ENCODE data around the gene GRK5.
"Not testable (repeated sequence)": the region's sequence is repeated elsewhere in the genome, so short reads cannot be mapped to it uniquely, and the experiment has no call there.

GRK5 gene

DNA sequence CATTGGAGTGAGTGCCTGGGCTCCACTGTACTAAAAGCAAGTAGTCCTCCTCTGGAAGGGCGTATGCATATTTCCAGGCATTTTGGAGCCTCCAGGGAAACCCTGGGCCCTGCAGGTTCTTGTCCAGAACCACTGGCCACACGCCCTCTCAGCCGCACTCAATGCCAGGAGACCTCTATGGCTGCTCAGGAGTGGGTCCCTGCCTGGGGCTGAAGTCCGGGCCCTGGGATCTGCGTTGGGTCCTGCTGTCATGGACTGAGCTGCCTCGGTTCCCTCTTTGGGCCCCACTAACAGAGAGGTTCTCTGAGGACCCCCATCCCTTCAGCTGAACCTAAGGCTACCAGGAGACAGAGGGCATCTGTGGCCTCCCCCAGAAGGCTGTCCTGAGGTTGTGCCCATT lies 58.3 kb downstream of the GRK5 start:
- TF ChIP-seq, protein P1, sequence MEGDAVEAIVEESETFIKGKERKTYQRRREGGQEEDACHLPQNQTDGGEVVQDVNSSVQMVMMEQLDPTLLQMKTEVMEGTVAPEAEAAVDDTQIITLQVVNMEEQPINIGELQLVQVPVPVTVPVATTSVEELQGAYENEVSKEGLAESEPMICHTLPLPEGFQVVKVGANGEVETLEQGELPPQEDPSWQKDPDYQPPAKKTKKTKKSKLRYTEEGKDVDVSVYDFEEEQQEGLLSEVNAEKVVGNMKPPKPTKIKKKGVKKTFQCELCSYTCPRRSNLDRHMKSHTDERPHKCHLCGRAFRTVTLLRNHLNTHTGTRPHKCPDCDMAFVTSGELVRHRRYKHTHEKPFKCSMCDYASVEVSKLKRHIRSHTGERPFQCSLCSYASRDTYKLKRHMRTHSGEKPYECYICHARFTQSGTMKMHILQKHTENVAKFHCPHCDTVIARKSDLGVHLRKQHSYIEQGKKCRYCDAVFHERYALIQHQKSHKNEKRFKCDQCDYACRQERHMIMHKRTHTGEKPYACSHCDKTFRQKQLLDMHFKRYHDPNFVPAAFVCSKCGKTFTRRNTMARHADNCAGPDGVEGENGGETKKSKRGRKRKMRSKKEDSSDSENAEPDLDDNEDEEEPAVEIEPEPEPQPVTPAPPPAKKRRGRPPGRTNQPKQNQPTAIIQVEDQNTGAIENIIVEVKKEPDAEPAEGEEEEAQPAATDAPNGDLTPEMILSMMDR (conservative IDR thresholded peaks at IDR 0.05; ENCODE audit: low read depth): no peak
- H3K27ac ChIP-seq: no peak overlapping the region
- ChIA-PET POLR2A (ENCODE audit: low non-redundant PET) (no interaction called here), CTCF (interaction anchor here (0.7 kb wide), 1 partner anchor 1094 kb away, joined by 3 read pairs; no protein-coding TSS in a partner anchor)
- DNase-seq (ENCODE audit: low spot score): no peak

DNA sequence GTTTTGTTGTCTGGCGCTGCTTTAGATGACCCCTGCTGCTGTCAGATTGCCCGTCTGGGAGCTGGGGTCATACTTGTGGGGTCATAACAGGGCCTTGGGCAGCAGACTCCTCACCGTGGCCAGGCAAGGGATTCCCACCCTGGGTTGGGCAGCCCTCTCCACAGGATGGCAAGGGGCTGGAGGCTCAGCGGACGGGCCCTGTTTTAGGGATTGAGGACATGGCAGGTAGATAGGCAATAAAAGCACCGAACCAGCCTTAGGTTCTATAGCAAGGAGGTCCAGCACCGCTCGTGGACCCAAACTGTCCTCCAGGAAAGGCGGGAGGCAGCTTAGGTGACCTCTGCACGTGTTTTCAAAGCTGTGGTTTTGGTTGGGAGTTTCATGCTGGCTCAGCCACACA lies 60.0 kb downstream of the GRK5 start:
- H3K27ac ChIP-seq: no peak overlapping the region
- POLR2A ChIA-PET (ENCODE audit: low non-redundant PET): no interaction called here
- no peak for DNase-seq (ENCODE audit: low spot score)
- TF ChIP-seq, protein P1 (conservative IDR thresholded peaks at IDR 0.05; ENCODE audit: low read depth): no peak
- CTCF ChIA-PET: no interaction called here

DNA sequence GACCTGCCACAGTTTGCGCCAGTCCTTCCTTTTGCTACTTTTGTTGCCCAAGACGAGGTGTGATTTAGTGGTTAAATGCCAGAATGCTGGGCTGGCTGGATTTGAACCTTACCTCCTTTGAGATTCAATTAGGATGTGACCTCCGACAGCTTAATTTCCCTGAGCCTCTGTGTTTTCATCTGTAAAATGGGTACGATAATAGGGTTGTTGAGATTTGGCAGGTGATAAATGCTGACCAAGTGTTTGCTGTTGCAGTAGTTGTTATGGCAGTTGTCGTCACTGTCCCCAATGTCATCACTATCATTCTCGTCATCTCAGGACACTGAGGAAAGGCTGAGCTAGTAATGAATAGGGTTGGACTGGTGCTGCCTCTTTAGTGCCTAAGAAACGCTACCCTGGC lies 61.1 kb downstream of the GRK5 start:
- TF ChIP-seq, protein P1 (conservative IDR thresholded peaks at IDR 0.05; ENCODE audit: low read depth): no peak
- H3K27ac ChIP-seq: no peak overlapping the region
- ChIA-PET POLR2A (ENCODE audit: low non-redundant PET) (no interaction called here), CTCF (no interaction called here)
- DNase-seq (ENCODE audit: low spot score): no peak

DNA sequence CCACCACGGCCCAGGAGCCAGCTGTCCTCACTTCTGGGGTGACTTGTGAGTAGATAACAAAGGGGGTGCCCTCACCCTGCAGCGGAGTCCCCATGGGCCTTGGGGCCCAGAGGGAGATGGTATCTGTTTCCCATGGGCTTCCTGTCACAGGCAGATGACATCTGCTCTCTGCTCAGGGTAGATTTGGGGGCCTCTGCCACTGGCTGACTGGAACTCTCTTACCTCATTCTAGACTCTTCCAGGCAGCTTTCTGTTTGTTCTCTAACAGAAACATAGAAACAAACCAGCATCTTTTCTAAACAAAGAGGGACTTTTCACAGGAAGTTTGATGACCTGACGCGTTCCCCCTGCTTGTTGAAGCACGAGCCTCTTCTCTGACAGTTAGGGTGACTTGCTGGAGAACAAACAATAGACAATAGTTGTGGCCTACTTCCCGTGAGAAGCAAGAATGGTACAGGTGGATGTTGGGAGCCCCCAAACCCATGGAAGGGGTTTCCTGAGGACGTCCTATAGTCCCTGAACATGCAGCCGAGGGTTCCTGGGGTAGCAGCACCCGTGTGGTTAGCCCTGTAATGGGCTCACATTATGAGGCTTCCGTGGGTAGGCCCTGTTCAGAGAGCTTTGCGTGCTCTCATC lies 61.6 kb downstream of the GRK5 start:
- TF ChIP-seq, protein P1 (conservative IDR thresholded peaks at IDR 0.05; ENCODE audit: low read depth): no peak
- CTCF ChIA-PET: no interaction called here
- DNase-seq (ENCODE audit: low spot score): no peak
- POLR2A ChIA-PET (ENCODE audit: low non-redundant PET): no interaction called here
- no peak overlapping the region for H3K27ac ChIP-seq

DNA sequence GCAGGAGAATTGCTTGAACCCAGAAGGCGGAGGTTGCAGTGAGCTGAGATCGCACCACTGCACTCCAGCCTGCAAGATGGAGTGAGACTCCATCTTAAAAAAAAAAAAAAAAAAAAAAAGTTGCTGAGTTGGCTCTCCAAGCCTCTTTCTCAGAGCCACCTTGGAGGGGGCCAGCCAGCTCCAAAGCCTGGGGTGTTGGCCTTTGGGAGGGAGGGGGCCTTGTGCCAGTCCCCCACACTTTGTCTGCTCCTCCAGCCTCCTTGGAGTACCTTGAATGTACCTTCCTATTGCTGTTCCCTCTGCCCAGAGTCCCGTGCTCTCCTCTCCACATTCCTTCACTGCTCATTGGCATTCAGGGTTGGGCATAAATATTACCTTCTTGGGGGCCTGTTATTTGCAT lies 62.4 kb downstream of the GRK5 start:
- H3K27ac ChIP-seq: no peak overlapping the region
- no peak for DNase-seq (ENCODE audit: low spot score)
- POLR2A ChIA-PET (ENCODE audit: low non-redundant PET): no interaction called here
- CTCF ChIA-PET: interaction anchor here (0.6 kb wide), 1 partner anchor 27 kb away, joined by 3 read pairs; no protein-coding TSS in a partner anchor
- TF ChIP-seq, protein P1 (conservative IDR thresholded peaks at IDR 0.05; ENCODE audit: low read depth): no peak

DNA sequence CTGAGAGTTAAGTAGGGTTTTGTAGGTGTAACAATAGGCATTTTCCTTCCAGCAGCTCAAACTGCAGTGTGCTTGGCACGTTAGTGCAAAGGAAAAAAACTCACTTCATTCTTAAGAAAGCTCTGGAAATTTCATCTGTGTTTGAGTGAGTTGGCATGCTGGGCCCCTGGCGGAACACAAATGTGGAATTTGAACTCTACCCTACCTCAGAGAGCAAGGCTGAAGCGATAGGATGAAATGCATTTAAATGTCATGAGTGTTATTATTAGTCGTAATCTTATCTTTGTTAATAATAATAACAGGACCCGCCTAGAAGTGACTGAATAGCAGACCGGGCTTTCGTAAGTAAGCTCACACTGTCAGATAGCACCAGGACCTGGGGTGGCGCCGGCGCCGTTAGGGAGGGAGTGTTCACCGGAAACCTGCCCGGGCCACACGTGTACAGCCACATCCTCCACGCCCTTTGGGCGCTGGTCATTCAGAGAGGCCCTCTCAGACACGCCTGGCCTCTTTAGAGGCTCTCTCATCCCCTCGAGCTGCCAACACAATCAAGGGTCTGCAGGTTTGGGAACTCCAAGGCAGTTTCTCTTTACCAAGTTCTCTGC lies 63.5 kb downstream of the GRK5 start:
- H3K27ac ChIP-seq: peak overlapping the region; percentile 25
- POLR2A ChIA-PET (ENCODE audit: low non-redundant PET): interaction anchor here (1.2 kb wide), 1 partner anchor 64 kb away, joined by 4 read pairs; the partner anchor contains the start of gene GRK5
- TF ChIP-seq, protein P1 (conservative IDR thresholded peaks at IDR 0.05; ENCODE audit: low read depth): no peak
- CTCF ChIA-PET: interaction anchor here (0.6 to 1.5 kb wide), 5 partner anchors 9 to 94 kb away, joined by 3 to 9 read pairs (median 4); partner anchors contain the start of gene GRK5
- peak; percentile 41 for DNase-seq (ENCODE audit: low spot score)

DNA sequence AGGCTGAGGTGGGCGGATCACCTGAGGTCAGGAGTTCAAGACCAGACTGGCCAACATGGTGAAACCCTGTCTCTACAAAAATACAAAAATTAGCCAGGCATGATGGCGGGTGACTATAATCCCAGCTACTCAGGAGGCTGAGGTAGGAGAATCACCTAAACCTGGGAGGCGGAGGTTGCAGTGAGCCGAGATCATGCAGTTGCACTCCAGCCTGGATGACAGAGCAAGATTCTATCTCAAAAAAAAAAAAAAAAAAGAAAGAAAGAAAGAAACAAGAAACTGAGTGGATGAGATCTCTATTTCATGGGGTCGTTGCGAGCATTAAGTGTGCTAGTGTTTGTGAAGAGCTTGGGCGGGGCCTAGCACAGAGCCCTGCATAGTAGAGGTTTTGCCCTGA lies 65.0 kb downstream of the GRK5 start:
- ChIA-PET CTCF (interaction anchor here (0.5 to 1.4 kb wide), 2 partner anchors 93 to 1969 kb away, joined by 4 to 5 read pairs; no protein-coding TSS in a partner anchor), POLR2A (ENCODE audit: low non-redundant PET) (interaction anchor here (0.5 to 1.4 kb wide), 2 partner anchors 46 to 65 kb away, joined by 3 to 5 read pairs; partner anchors contain the start of gene GRK5)
- H3K27ac ChIP-seq; DNase-seq (ENCODE audit: low spot score): not testable (repeated sequence)
